GM19193 (cell line): Measurements from ENCODE around the gene FHOD1.

Experiments
- POLR2A ChIP-seq: IDR thresholded peaks from 4 replicates; pipeline ENCODE4 v1.6.1; 2011; ENCODE audit not compliant: insufficient read depth, insufficient read length; ENCODE audit errors: extremely low read depth

The FHOD1 gene

DNA sequence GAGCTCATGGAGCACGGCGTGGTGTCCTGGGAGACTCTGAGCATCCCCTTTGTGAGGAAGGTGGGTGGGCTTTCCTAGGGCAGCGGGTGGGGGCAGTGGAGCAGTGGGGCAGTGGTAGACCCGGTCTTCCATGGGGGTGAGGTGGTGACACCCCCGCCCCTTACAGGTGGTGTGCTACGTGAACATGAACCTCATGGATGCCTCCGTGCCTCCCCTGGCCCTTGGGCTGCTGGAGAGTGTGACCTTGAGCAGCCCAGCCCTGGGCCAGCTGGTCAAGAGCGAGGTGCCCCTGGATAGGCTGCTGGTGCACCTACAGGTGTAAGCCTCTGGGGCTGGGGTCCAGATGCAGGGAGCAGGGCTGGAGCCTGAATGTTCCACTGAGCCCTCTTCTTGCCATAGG lies 46.8 kb downstream of the FHOD1 start:
- TF ChIP-seq POLR2A = no peak

- TF ChIP-seq POLR2A = no peak
These were observed 47.5 kb downstream of the FHOD1 start for GRCh38 chr16:67199808-67200198.

DNA sequence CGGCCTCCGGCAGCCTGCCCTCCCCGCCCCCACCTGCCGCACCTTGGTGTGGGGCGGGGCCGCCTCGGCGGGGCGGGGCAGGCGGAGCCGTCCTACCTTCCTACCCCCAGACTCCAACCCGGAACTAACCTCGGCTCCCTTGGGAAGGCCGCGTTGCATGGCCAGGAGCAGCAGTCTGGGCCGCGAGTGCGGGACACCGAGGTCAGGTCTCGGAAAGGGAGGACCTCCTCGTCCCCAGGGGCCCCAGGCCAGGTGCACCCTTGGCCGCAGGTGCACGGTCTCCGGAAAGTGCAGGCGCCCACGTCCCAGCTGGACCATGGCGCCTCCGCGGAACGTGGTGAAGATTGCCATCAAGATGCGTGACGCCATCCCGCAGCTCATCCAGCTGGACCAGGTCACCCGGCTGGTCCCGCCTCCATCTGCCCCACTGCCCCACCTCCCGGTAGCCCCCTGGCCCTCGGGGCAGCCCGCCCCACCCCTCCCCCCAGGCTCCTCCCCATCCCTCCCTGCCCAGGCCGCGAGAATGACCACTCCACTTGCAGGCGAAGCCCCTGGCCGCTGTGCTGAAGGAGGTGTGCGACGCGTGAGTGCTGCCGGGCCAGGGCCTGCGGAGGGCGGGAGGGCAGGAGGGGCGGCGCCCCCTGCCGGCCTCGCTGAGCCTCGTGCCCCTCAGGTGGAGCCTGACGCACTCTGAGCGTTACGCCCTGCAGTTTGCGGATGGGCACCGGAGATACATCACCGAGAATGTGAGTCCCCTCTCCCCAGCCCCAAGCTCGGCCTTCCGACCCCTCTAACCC lies 48.1 kb downstream of the FHOD1 start, which contains the start of gene ELMO3:
Gene ELMO3 (plus strand): TSS at position 121 of the 797 bp plus-strand sequence. CDS start 196 bp downstream, at position 317.
- no peak for TF ChIP-seq POLR2A

- TF ChIP-seq POLR2A = no peak
These were observed 49.0 kb downstream of the FHOD1 start for GRCh38 chr16:67198238-67198734.

- TF ChIP-seq POLR2A = no peak
These were observed 49.6 kb downstream of the FHOD1 start for GRCh38 chr16:67197704-67198103.

DNA sequence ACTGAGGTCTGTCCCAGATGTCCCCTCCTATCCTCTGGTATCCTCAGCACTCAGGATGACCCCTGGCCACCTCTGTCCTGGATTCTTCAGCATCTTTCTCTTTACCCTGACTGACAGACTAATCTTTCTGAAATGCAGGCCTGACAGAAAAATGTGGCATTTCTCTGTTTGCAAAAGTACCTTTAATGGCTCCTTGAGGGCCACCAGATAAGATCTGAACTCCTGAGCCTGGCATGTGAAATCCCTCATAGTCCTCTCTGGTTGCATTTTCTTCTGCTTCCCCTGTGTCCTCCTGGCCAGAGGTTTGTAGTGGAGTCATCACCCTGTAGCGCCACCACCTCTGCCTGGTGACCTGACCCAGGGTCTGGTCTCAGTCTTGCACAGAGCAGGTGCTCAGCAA lies 50.4 kb downstream of the FHOD1 start:
- no peak for TF ChIP-seq POLR2A

GRCh38 chr16:67195676-67196075 lies 51.6 kb downstream of the FHOD1 start:
- TF ChIP-seq POLR2A = no peak

DNA sequence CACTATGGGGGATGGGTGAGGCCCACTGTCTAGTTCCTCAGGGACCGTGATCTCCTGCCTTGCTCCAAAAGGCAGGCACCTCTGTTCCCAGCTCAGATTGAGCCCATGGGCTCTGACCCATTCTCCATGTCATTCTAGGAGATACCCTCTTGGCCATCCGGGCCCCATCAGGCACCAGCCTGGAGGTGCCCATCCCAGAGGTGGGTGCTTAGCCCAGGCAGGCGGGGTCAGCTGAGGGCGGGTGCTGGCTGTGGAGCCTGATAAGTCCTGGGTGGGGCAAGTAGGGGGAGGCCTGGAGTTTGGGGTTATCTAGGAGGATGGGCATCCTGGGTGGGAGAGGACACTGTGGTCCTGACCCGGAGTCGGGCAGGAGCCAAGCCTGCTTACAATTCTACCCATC lies 53.0 kb downstream of the FHOD1 start:
- TF ChIP-seq POLR2A = no peak

DNA sequence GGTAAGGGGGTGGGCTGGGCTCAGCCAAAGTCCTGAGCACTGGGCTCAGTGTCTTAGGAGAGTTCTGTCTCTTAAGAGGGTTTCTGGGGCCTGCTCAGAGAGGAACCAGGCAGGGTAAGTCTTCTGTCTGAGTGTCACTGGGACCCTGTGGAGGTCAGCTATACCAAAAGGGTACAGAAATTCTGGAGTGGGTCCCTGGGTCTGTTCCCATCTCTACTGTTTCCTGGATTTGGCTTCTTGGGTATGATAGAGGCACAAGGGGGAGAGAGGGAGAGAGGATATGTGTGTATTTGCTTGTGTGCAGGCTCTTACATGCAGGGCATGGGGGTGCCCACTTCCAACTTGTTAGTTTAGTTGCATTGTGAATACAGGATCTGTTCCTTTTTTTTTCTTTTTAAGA lies 53.7 kb downstream of the FHOD1 start:
- TF ChIP-seq POLR2A = no peak

GRCh38 chr16:67192781-67193361 lies 54.4 kb downstream of the FHOD1 start:
- TF ChIP-seq POLR2A = no peak

GRCh38 chr16:67191995-67192681 lies 55.1 kb downstream of the FHOD1 start, which contains the start of gene E2F4:
Gene E2F4, plus strand, starts transcription at chr16:67192155. Its CDS starts 73 bp downstream, at chr16:67192228.
- peak; percentile 87 for TF ChIP-seq POLR2A

- TF ChIP-seq POLR2A = no peak
These were observed 55.8 kb downstream of the FHOD1 start for GRCh38 chr16:67191411-67191994.

- TF ChIP-seq POLR2A = no peak
These were observed 56.6 kb downstream of the FHOD1 start for GRCh38 chr16:67190448-67191399.

DNA sequence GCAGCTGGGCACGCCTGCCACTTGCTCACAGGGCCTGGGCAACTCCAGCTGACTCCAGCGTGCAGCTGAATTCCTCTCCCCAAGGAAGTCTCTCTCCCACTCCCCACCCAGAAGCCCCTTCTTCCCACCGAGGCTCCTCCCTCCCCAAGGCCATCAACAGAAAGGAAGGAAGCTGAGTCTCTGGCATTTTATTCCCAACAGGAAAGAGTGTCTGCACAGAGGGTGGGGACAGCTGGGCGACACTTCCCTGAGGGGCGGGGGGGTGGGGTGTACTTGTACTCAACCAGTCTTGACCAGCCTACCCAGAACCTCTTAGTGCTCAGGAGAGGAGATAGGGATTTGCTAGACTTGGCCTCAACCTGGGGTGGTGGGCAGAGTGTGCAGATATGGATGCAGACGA lies 57.2 kb downstream of the FHOD1 start, which contains the start of gene EXOC3L1:
Gene EXOC3L1 (minus strand): TSS at position 96 of the 400 bp plus-strand sequence. CDS start 460 bp downstream, outside the sequence.
- TF ChIP-seq POLR2A = no peak
